HL-60 (cell line): ENCODE measurements around the gene BCL7A.

Source experiments
- DNase-seq, 2 experiments: peaks; one replicate each; pipeline ENCODE4 v3.0.0-alpha.2; 2010 to 2020; ENCODE audit warnings: low read depth in 1 of 2, low spot score in 1 of 2
- H3K27ac ChIP-seq: fragments of 250-450 bp; sonication (Bioruptor Pico); replicated peaks from 2 replicates; pipeline ENCODE4 v1.5.1; 2020; ENCODE audit warnings: mild to moderate bottlenecking, moderate library complexity
- H3K27me3 ChIP-seq: fragments of 250-450 bp; sonication (Bioruptor Pico); 2 replicates; pipeline ENCODE4 v1.5.1; 2021; ENCODE audit warnings: mild to moderate bottlenecking, moderate library complexity; ENCODE audit not compliant: insufficient read depth, poor library complexity, severe bottlenecking
- H3K4me3 ChIP-seq: replicated peaks from 2 replicates; pipeline ENCODE4 v1.5.1; 2011; ENCODE audit warnings: mild to moderate bottlenecking, control low read depth, low read length; ENCODE audit not compliant: insufficient read depth
- GABPA ChIP-seq: IDR thresholded peaks from 2 replicates; pipeline ENCODE4 v1.6.1; 2012; ENCODE audit warnings: low read depth
- POLR2AphosphoS5 ChIP-seq: IDR thresholded peaks from 2 replicates; pipeline ENCODE4 v1.6.1; 2012; ENCODE audit warnings: low read depth
- REST ChIP-seq: IDR thresholded peaks from 2 replicates; pipeline ENCODE4 v1.6.1; 2012; ENCODE audit warnings: low read depth; ENCODE audit not compliant: insufficient replicate concordance
- SPI1 ChIP-seq: IDR thresholded peaks from 2 replicates; pipeline ENCODE4 v1.6.1; 2012; ENCODE audit warnings: low read depth, mild to moderate bottlenecking, borderline replicate concordance
- TF ChIP-seq, protein P1 (sequence below): IDR thresholded peaks from one replicate; pipeline ENCODE4 v1.5.1; 2011; ENCODE audit warnings: low read length, control low read depth, inconsistent platforms; ENCODE audit not compliant: insufficient read depth

BCL7A gene

DNA sequence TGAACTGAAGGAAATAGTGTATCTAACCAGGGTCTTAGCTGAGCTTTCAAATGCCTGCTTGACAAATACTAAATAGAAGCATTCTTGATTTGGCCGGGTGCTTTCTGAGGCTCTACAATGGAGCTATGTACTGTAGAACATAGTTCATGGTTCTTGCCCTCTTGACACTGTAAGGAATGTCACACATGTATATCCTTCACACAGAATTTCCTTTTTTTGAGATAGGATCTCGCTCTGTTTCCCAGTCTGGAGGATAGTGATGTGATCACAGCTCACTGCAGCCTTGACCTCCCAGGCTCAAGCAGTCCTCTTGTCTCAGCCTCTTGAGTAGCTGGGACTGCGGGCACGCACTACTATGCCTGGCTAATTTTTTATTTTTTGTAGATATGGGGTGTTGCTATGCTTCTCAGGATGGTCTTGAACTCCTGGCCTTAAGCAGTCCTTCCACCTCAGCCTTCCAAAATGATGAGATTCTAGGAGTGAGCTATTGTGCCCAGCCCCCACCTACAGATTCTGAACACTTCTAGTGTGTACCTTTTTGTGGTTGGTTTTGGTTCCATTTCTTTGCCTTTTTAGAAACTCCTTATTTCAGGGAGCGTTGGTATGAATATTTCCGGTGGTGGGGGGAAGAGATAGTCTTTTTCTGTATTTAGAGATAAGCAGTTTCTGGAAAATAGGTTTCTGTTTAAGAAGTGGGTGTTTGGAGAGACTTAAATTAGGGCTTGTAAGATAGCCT, 61.1 kb downstream of the BCL7A start:
- no peak for DNase-seq
- H3K4me3 ChIP-seq = no peak overlapping the region
- H3K27me3 ChIP-seq = no peaks in the 10 kb centered on the region
- TF ChIP-seq REST (no peak), POLR2AphosphoS5 (no peak), GABPA (no peak), SPI1 (no peak)
- TF ChIP-seq, protein P1, sequence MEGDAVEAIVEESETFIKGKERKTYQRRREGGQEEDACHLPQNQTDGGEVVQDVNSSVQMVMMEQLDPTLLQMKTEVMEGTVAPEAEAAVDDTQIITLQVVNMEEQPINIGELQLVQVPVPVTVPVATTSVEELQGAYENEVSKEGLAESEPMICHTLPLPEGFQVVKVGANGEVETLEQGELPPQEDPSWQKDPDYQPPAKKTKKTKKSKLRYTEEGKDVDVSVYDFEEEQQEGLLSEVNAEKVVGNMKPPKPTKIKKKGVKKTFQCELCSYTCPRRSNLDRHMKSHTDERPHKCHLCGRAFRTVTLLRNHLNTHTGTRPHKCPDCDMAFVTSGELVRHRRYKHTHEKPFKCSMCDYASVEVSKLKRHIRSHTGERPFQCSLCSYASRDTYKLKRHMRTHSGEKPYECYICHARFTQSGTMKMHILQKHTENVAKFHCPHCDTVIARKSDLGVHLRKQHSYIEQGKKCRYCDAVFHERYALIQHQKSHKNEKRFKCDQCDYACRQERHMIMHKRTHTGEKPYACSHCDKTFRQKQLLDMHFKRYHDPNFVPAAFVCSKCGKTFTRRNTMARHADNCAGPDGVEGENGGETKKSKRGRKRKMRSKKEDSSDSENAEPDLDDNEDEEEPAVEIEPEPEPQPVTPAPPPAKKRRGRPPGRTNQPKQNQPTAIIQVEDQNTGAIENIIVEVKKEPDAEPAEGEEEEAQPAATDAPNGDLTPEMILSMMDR = no peak
- peak overlapping the region; percentile 74; the same call in 1 of the 2 replicates for H3K27ac ChIP-seq

GRCh38 chr12:122084857-122085405, 63.2 kb downstream of the BCL7A start:
- DNase-seq = no peak
- no peak overlapping the region for H3K27ac ChIP-seq
- H3K4me3 ChIP-seq = no peak overlapping the region
- TF ChIP-seq, protein P1 = no peak
- TF ChIP-seq SPI1 = no peak
- no peaks in the 10 kb centered on the region for H3K27me3 ChIP-seq

- no peak overlapping the region for H3K27ac ChIP-seq
- H3K27me3 ChIP-seq = no peaks in the 10 kb centered on the region
- H3K4me3 ChIP-seq = no peak overlapping the region
- no peak for DNase-seq
- TF ChIP-seq SPI1 (no peak), REST (no peak), GABPA (no peak), POLR2AphosphoS5 (no peak)
- TF ChIP-seq, protein P1 = no peak
Observed at GRCh38 chr12:122085591-122085990, 63.9 kb downstream of the BCL7A start.
